CD4-positive, alpha-beta memory T cell (primary cell): ENCODE results near the gene GJA3. TPM values are rescaled to one million over a fixed set of nuclear protein-coding genes. Genes with fewer than 3 reads are reported as not detected.
A peak's percentile ranks its signal among the peaks of the same experiment; 100 is the strongest.

Source experiments
- CTCF ChIA-PET: fragments of 350-600 bp; sonication (Branson Sonifier 250); formaldehyde crosslinking; loops from one replicate; lab custom pipeline; 2021; ENCODE audit warnings: inconsistent platforms; ENCODE audit not compliant: partially characterized antibody; lab: Charles Lee
- POLR2A ChIA-PET: fragments of 350-600 bp; sonication (Branson Sonifier 250); formaldehyde crosslinking; loops from one replicate; lab custom pipeline; 2021; ENCODE audit not compliant: partially characterized antibody; lab: Charles Lee
- DNase-seq, 5 donors: peaks; one replicate each; pipeline versions ENCODE4 v3.0.0 to v3.0.0-alpha.2; 2020 to 2022; ENCODE audit warnings: mixed read lengths in 1 of 5
- H3K27ac ChIP-seq: one replicate; pipeline ENCODE4 v1.7.0; 2013; ENCODE audit warnings: low read depth, low read length
- H3K27me3 ChIP-seq: 2 replicates; pipeline ENCODE4 v1.7.0; 2013; ENCODE audit warnings: mild to moderate bottlenecking, low read length, moderate library complexity; ENCODE audit not compliant: insufficient read depth
- H3K36me3 ChIP-seq: 2 replicates; pipeline ENCODE4 v1.7.0; 2013; ENCODE audit warnings: mild to moderate bottlenecking, low read length, moderate library complexity; ENCODE audit not compliant: insufficient read depth
- H3K4me1 ChIP-seq: 2 replicates; pipeline ENCODE4 v1.7.0; 2013; ENCODE audit warnings: mild to moderate bottlenecking, low read length, moderate library complexity; ENCODE audit not compliant: insufficient read depth
- H3K4me3 ChIP-seq, 2 donors: one replicate each; pipeline ENCODE4 v1.7.0; 2013; ENCODE audit warnings: low read length in 2 of 2, mild to moderate bottlenecking in 1 of 2
- H3K9me3 ChIP-seq, 2 donors: one replicate each; pipeline ENCODE4 v1.7.0; 2013; ENCODE audit warnings: low read length in 2 of 2, control low read depth in 1 of 2; ENCODE audit not compliant: control insufficient read depth in 1 of 2
- H3K27ac Mint-ChIP-seq, 7 donors: one replicate each; pipeline ENCODE4 v1.8.0; 2020 to 2021; ENCODE audit warnings: mixed read lengths in 7 of 7, mild to moderate bottlenecking in 6 of 7, inconsistent platforms in 3 of 7, moderate library complexity in 3 of 7
- H3K27me3 Mint-ChIP-seq, 2 donors: one replicate each; pipeline ENCODE4 v1.8.0; 2020 to 2021; ENCODE audit warnings: mixed read lengths in 2 of 2
- H3K36me3 Mint-ChIP-seq, 2 donors: one replicate each; pipeline ENCODE4 v1.8.0; 2020 to 2021; ENCODE audit warnings: mixed read lengths in 2 of 2, inconsistent platforms in 1 of 2, mild to moderate bottlenecking in 1 of 2
- H3K4me1 Mint-ChIP-seq, 4 donors: one replicate each; pipeline ENCODE4 v1.8.0; 2020 to 2021; ENCODE audit warnings: mixed read lengths in 4 of 4, mild to moderate bottlenecking in 1 of 4
- H3K4me3 Mint-ChIP-seq, 8 donors: one replicate each; pipeline ENCODE4 v1.8.0; 2020 to 2021; ENCODE audit warnings: mixed read lengths in 8 of 8, mild to moderate bottlenecking in 7 of 8, moderate library complexity in 6 of 8, inconsistent platforms in 3 of 8
- H3K9me3 Mint-ChIP-seq, 8 donors: one replicate each; pipeline ENCODE4 v1.8.0; 2020 to 2021; ENCODE audit warnings: mixed read lengths in 8 of 8, mild to moderate bottlenecking in 5 of 8, inconsistent platforms in 3 of 8, moderate library complexity in 1 of 8
- intact Hi-C: fragments of 100-400 bp; cut with micrococcal nuclease; formaldehyde crosslinking; loops from one replicate; pipeline ENCODE4 v1.15.1; 2023
- polyA plus RNA-seq, 2 donors: library from polyadenylated mRNA; unstranded; fragments of 300-500 nt; fragmentation: Illumina TruSeq; gene quantifications; one replicate each; pipeline ENCODE4 v1.2.3, GENCODE V29; 2021
- total RNA-seq, 2 experiments: library from RNA; stranded (reverse); gene quantifications; one replicate each; pipeline ENCODE4 v1.2.3, GENCODE V29; 2021

GJA3 gene
- total and polyA plus RNA-seq, 4 experiments from 2014 or later, result 0.09 TPM; not detected in 3

- peaks cover 12% of the 10 kb centered on the region for H3K27me3 ChIP-seq
- H3K27me3 Mint-ChIP-seq, result peaks cover 48 to 66% of the 10 kb centered on the region in 2 donors
- H3K27ac ChIP-seq, result no peak overlapping the region
- no peak overlapping the region for H3K4me3 Mint-ChIP-seq
- intact Hi-C loops, result no loop called here
- peak overlapping the region in 1 of 7 donors; percentile 7 for H3K27ac Mint-ChIP-seq
- DNase-seq, result no peak
- no peak overlapping the region for H3K4me3 ChIP-seq
- H3K4me1 ChIP-seq, result peaks cover 7% of the 10 kb centered on the region
- peaks cover 4 to 10% (median 7%) of the 10 kb centered on the region in 4 donors for H3K4me1 Mint-ChIP-seq
- no peaks in the 10 kb centered on the region for H3K36me3 Mint-ChIP-seq
- H3K36me3 ChIP-seq, result no peaks in the 10 kb centered on the region
- ChIA-PET CTCF (no interaction called here), POLR2A (no interaction called here)
- no peaks in the 10 kb centered on the region for H3K9me3 Mint-ChIP-seq
- H3K9me3 ChIP-seq, result no peaks in the 10 kb centered on the region
Measured at GRCh38 chr13:20173116-20173746, 12.4 kb upstream of the GJA3 start.

- H3K4me3 ChIP-seq, result no peak overlapping the region
- DNase-seq, result no peak
- Mint-ChIP-seq H3K27ac (no peak overlapping the region), H3K27me3 (peaks cover 37 to 70% of the 10 kb centered on the region in 2 donors), H3K36me3 (no peaks in the 10 kb centered on the region), H3K4me1 (peaks cover 4 to 10% (median 6%) of the 10 kb centered on the region in 4 donors), H3K4me3 (no peak overlapping the region), H3K9me3 (no peaks in the 10 kb centered on the region)
- intact Hi-C loops, result no loop called here
- peaks cover 12% of the 10 kb centered on the region for H3K27me3 ChIP-seq
- H3K4me1 ChIP-seq, result peaks cover 7% of the 10 kb centered on the region
- no peaks in the 10 kb centered on the region for H3K36me3 ChIP-seq
- no peaks in the 10 kb centered on the region for H3K9me3 ChIP-seq
- ChIA-PET CTCF (interaction anchor here (0.7 kb wide), 1 partner anchor 11 kb away, joined by 3 read pairs; no protein-coding TSS in a partner anchor), POLR2A (no interaction called here)
- no peak overlapping the region for H3K27ac ChIP-seq
Measured at GRCh38 chr13:20171364-20171763, 10.5 kb upstream of the GJA3 start.

GRCh38 chr13:20170921-20171320, 10.1 kb upstream of the GJA3 start:
- Mint-ChIP-seq H3K36me3 (no peaks in the 10 kb centered on the region), H3K4me1 (peaks cover 4 to 10% (median 6%) of the 10 kb centered on the region in 4 donors), H3K9me3 (no peaks in the 10 kb centered on the region), H3K27ac (peak overlapping the region in 1 of 7 donors; percentile 20), H3K27me3 (peaks cover 37 to 69% of the 10 kb centered on the region in 2 donors), H3K4me3 (no peak overlapping the region)
- CTCF ChIA-PET, result interaction anchor here (0.7 kb wide), 1 partner anchor 12 kb away, joined by 3 read pairs; no protein-coding TSS in a partner anchor
- peaks cover 12% of the 10 kb centered on the region for H3K27me3 ChIP-seq
- H3K27ac ChIP-seq, result no peak overlapping the region
- intact Hi-C loops, result no loop called here
- no peaks in the 10 kb centered on the region for H3K9me3 ChIP-seq
- no peak overlapping the region for H3K4me3 ChIP-seq
- POLR2A ChIA-PET, result no interaction called here
- H3K36me3 ChIP-seq, result no peaks in the 10 kb centered on the region
- peaks cover 7% of the 10 kb centered on the region for H3K4me1 ChIP-seq
- DNase-seq, result no peak

- CTCF ChIA-PET, result interaction anchor here (0.8 kb wide), 1 partner anchor 241 kb away, joined by 3 read pairs; no protein-coding TSS in a partner anchor
- H3K36me3 Mint-ChIP-seq, result no peaks in the 10 kb centered on the region
Measured at GRCh38 chr13:20168396-20168795, 7.5 kb upstream of the GJA3 start.

GRCh38 chr13:20165417-20166257, 4.8 kb upstream of the GJA3 start:
- intact Hi-C loops, result no loop called here
- no peak for DNase-seq
- H3K36me3 Mint-ChIP-seq, result no peaks in the 10 kb centered on the region
- POLR2A ChIA-PET, result no interaction called here
- Histone ChIP-seq H3K9me3 (no peaks in the 10 kb centered on the region), H3K4me3 (no peak overlapping the region), H3K27me3 (no peaks in the 10 kb centered on the region), H3K4me1 (peaks cover 8% of the 10 kb centered on the region), H3K36me3 (no peaks in the 10 kb centered on the region), H3K27ac (no peak overlapping the region)
- peaks cover 24 to 53% of the 10 kb centered on the region in 2 donors for H3K27me3 Mint-ChIP-seq
- H3K4me3 Mint-ChIP-seq, result no peak overlapping the region
- peaks cover 3 to 14% (median 8%) of the 10 kb centered on the region in 4 donors for H3K4me1 Mint-ChIP-seq
- H3K9me3 Mint-ChIP-seq, result no peaks in the 10 kb centered on the region
- H3K27ac Mint-ChIP-seq, result no peak overlapping the region
- CTCF ChIA-PET, result interaction anchor here (1.1 to 1.4 kb wide), 3 partner anchors 10 to 263 kb away, joined by 3 to 5 read pairs (median 4); no protein-coding TSS in a partner anchor

More at GRCh38 chr13:20168396-20168795, 7.5 kb upstream of the GJA3 start:
- Histone ChIP-seq H3K27ac (no peak overlapping the region), H3K4me1 (no peaks in the 10 kb centered on the region), H3K36me3 (no peaks in the 10 kb centered on the region), H3K9me3 (no peaks in the 10 kb centered on the region), H3K27me3 (peaks cover 6% of the 10 kb centered on the region), H3K4me3 (no peak overlapping the region)
- no peaks in the 10 kb centered on the region for H3K9me3 Mint-ChIP-seq
- no peak overlapping the region for H3K27ac Mint-ChIP-seq
- intact Hi-C loops, result no loop called here
- peaks cover 30 to 63% of the 10 kb centered on the region in 2 donors for H3K27me3 Mint-ChIP-seq
- POLR2A ChIA-PET, result no interaction called here
- DNase-seq, result no peak
- no peak overlapping the region for H3K4me3 Mint-ChIP-seq
- H3K4me1 Mint-ChIP-seq, result peaks cover 2% of the 10 kb centered on the region in 4 donors

GRCh38 chr13:20161951-20162300, 1.1 kb upstream of the GJA3 start:
- peaks cover 19% of the 10 kb centered on the region for H3K4me1 ChIP-seq
- H3K4me3 ChIP-seq, result peak overlapping the region in 1 of 2 donors; percentile 37
- peak overlapping the region; percentile 67 to 78 (median 75) for H3K4me3 Mint-ChIP-seq
- CTCF ChIA-PET, result interaction anchor here (0.8 to 2.5 kb wide), 4 partner anchors 35 to 177 kb away, joined by 3 to 8 read pairs (median 4); no protein-coding TSS in a partner anchor
- no peak for DNase-seq
- peak overlapping the region in 2 of 7 donors; percentile 36 to 57 for H3K27ac Mint-ChIP-seq
- POLR2A ChIA-PET, result no interaction called here
- peaks cover 11% of the 10 kb centered on the region for H3K27me3 ChIP-seq
- peaks cover 7 to 24% (median 17%) of the 10 kb centered on the region in 4 donors for H3K4me1 Mint-ChIP-seq
- H3K36me3 ChIP-seq, result no peaks in the 10 kb centered on the region
- H3K9me3 Mint-ChIP-seq, result no peaks in the 10 kb centered on the region
- H3K9me3 ChIP-seq, result no peaks in the 10 kb centered on the region
- H3K27ac ChIP-seq, result no peak overlapping the region
- peaks cover 30 to 48% of the 10 kb centered on the region in 2 donors for H3K27me3 Mint-ChIP-seq
- H3K36me3 Mint-ChIP-seq, result peaks cover 0 to 2% of the 10 kb centered on the region in 2 donors
- intact Hi-C loops, result loop anchor here (2.0 kb wide), 2 partner anchors 33 to 43 kb away; no protein-coding TSS in a partner anchor
